ENCODE measurements around the gene MPRIP.

The MPRIP gene

GRCh38 chr17:17206913-17207335 is 164.7 kb downstream of the MPRIP start:
- no peak overlapping the region for H3K4me2 ChIP-seq (ENCODE audit: low read length)
- H3K36me3 ChIP-seq (ENCODE audit: control insufficient read depth, insufficient read depth, low read length): no peaks in the 10 kb centered on the region
- no peaks in the 10 kb centered on the region for H3K79me2 ChIP-seq
- H3K9ac ChIP-seq: no peak overlapping the region
- H3K4me1 ChIP-seq: peaks cover 4% of the 10 kb centered on the region
- H3K27me3 ChIP-seq (ENCODE audit: control insufficient read depth, insufficient read depth, low read length): no peaks in the 10 kb centered on the region
- TF ChIP-seq CTCF (IDR thresholded peaks at IDR 0.05): no peak
- H3K27ac ChIP-seq: peak overlapping the region; percentile 81
- H2AFZ ChIP-seq: peak overlapping the region; percentile 17
- no peak overlapping the region for H3K4me3 ChIP-seq (ENCODE audit: low read depth, low read length)
- H3K9me3 ChIP-seq (ENCODE audit: control insufficient read depth, low read length): no peaks in the 10 kb centered on the region

- H3K9me3 ChIP-seq (ENCODE audit: control insufficient read depth, low read length): no peaks in the 10 kb centered on the region
Measured at GRCh38 chr17:17207998-17208397, 165.7 kb downstream of the MPRIP start.

GRCh38 chr17:17213775-17214174 is 171.5 kb downstream of the MPRIP start:
- TF ChIP-seq CTCF (IDR thresholded peaks at IDR 0.05): no peak
- no peak overlapping the region for H3K4me2 ChIP-seq (ENCODE audit: low read length)
- H3K79me2 ChIP-seq: no peaks in the 10 kb centered on the region
- H3K9me3 ChIP-seq (ENCODE audit: control insufficient read depth, low read length): no peaks in the 10 kb centered on the region
- no peaks in the 10 kb centered on the region for H3K36me3 ChIP-seq (ENCODE audit: control insufficient read depth, insufficient read depth, low read length)
- no peak overlapping the region for H3K27ac ChIP-seq
- H2AFZ ChIP-seq: no peak overlapping the region
- H3K4me3 ChIP-seq (ENCODE audit: low read depth, low read length): no peak overlapping the region
- no peaks in the 10 kb centered on the region for H3K4me1 ChIP-seq
- no peaks in the 10 kb centered on the region for H3K27me3 ChIP-seq (ENCODE audit: control insufficient read depth, insufficient read depth, low read length)
- no peak overlapping the region for H3K9ac ChIP-seq

More at GRCh38 chr17:17207998-17208397, 165.7 kb downstream of the MPRIP start:
- H3K4me3 ChIP-seq (ENCODE audit: low read depth, low read length): no peak overlapping the region
- no peak overlapping the region for H3K9ac ChIP-seq
- no peak overlapping the region for H3K4me2 ChIP-seq (ENCODE audit: low read length)
- H3K27ac ChIP-seq: no peak overlapping the region
- peaks cover 4% of the 10 kb centered on the region for H3K4me1 ChIP-seq
- no peaks in the 10 kb centered on the region for H3K79me2 ChIP-seq
- H3K36me3 ChIP-seq (ENCODE audit: control insufficient read depth, insufficient read depth, low read length): no peaks in the 10 kb centered on the region
- no peaks in the 10 kb centered on the region for H3K27me3 ChIP-seq (ENCODE audit: control insufficient read depth, insufficient read depth, low read length)
- TF ChIP-seq CTCF (IDR thresholded peaks at IDR 0.05): no peak
- H2AFZ ChIP-seq: no peak overlapping the region

GRCh38 chr17:17214646-17215436 is 172.6 kb downstream of the MPRIP start:
- Histone ChIP-seq H2AFZ (no peak overlapping the region), H3K9me3 (ENCODE audit: control insufficient read depth, low read length) (no peaks in the 10 kb centered on the region), H3K36me3 (ENCODE audit: control insufficient read depth, insufficient read depth, low read length) (no peaks in the 10 kb centered on the region), H3K27ac (no peak overlapping the region), H3K4me1 (no peaks in the 10 kb centered on the region), H3K79me2 (no peaks in the 10 kb centered on the region), H3K9ac (no peak overlapping the region), H3K27me3 (ENCODE audit: control insufficient read depth, insufficient read depth, low read length) (no peaks in the 10 kb centered on the region), H3K4me3 (ENCODE audit: low read depth, low read length) (no peak overlapping the region), H3K4me2 (ENCODE audit: low read length) (no peak overlapping the region)
- TF ChIP-seq CTCF (IDR thresholded peaks at IDR 0.05): no peak

GRCh38 chr17:17215575-17215974 is 173.3 kb downstream of the MPRIP start:
- H3K4me1 ChIP-seq: no peaks in the 10 kb centered on the region
- no peak overlapping the region for H3K4me2 ChIP-seq (ENCODE audit: low read length)
- no peak overlapping the region for H3K9ac ChIP-seq
- H3K4me3 ChIP-seq (ENCODE audit: low read depth, low read length): no peak overlapping the region
- H2AFZ ChIP-seq: no peak overlapping the region
- H3K27me3 ChIP-seq (ENCODE audit: control insufficient read depth, insufficient read depth, low read length): no peaks in the 10 kb centered on the region
- H3K9me3 ChIP-seq (ENCODE audit: control insufficient read depth, low read length): no peaks in the 10 kb centered on the region
- TF ChIP-seq CTCF (IDR thresholded peaks at IDR 0.05): no peak
- H3K36me3 ChIP-seq (ENCODE audit: control insufficient read depth, insufficient read depth, low read length): no peaks in the 10 kb centered on the region
- no peaks in the 10 kb centered on the region for H3K79me2 ChIP-seq
- no peak overlapping the region for H3K27ac ChIP-seq
